ENCODE measurements around the gene RIN2.

DNA sequence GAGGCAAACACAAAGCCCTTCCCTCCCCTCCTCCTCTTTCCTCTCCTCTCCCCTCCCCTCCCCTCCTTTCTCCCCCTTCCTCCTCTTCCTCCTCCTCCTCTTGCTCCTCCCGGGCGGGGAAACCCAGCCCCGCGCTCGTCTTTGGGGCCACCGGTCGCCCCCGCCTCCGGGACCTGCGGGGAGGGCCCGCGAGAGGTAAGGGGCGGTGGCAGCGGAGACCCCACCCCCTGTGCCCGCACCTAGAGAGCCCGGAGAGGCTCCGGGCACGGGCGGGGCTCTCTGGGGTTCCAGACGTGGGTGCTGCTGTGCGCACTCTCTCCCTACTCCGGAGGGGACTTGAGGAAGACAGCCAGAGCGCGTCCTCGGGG is at the start of gene RIN2:
- TF ChIP-seq NFE2L2 (IDR thresholded peaks at IDR 0.05; ENCODE audit: low read depth, low read length), result no peak
- no peak for TF ChIP-seq POLR2A (IDR thresholded peaks at IDR 0.05; ENCODE audit: low read depth, low read length)

All from IMR-90 (cell line).